GM23248 (cell line): Measurements from ENCODE around the gene HOXC9. TPM values are rescaled to one million over a fixed set of nuclear protein-coding genes. Genes with fewer than 3 reads are reported as not detected.

Source experiments
- DNase-seq: peaks from one replicate; pipeline ENCODE4 v3.0.0-alpha.2; 2015
- H2AFZ ChIP-seq: fragments of 200-600 bp; sonication (generic); 2 replicates; pipeline ENCODE4 v1.6.1; 2016; ENCODE audit warnings: antibody characterized with exemption
- H3F3A ChIP-seq: fragments of 200-600 bp; sonication (generic); 2 replicates; pipeline ENCODE4 v1.6.1; 2016; ENCODE audit warnings: mild to moderate bottlenecking, antibody characterized with exemption, mixed run types; ENCODE audit not compliant: insufficient read depth
- H3K27ac ChIP-seq: fragments of 200-600 bp; sonication (generic); 2 replicates; pipeline ENCODE4 v1.5.1; 2016; ENCODE audit warnings: mild to moderate bottlenecking
- H3K27me3 ChIP-seq: fragments of 200-600 bp; sonication (generic); replicated peaks from 2 replicates; pipeline ENCODE4 v1.6.1; 2016; ENCODE audit warnings: mild to moderate bottlenecking; ENCODE audit not compliant: insufficient read depth
- H3K36me3 ChIP-seq: fragments of 200-600 bp; sonication (generic); 2 replicates; pipeline ENCODE4 v1.6.1; 2016; ENCODE audit warnings: low read depth, mild to moderate bottlenecking
- H3K4me1 ChIP-seq: fragments of 200-600 bp; sonication (generic); 2 replicates; pipeline ENCODE4 v1.6.1; 2016; ENCODE audit warnings: mild to moderate bottlenecking; ENCODE audit not compliant: insufficient read depth
- H3K4me2 ChIP-seq: fragments of 200-600 bp; sonication (generic); one replicate; pipeline ENCODE4 v1.6.1; 2016; ENCODE audit warnings: mild to moderate bottlenecking; ENCODE audit not compliant: unreplicated experiment
- H3K4me3 ChIP-seq: fragments of 200-600 bp; sonication (generic); 2 replicates; pipeline ENCODE4 v1.5.1; 2016; ENCODE audit warnings: mild to moderate bottlenecking
- H3K79me2 ChIP-seq: fragments of 200-600 bp; sonication (generic); 2 replicates; pipeline ENCODE4 v1.6.1; 2016; ENCODE audit warnings: mild to moderate bottlenecking; ENCODE audit not compliant: insufficient read depth
- H3K9ac ChIP-seq: fragments of 200-600 bp; sonication (generic); 2 replicates; pipeline ENCODE4 v1.6.1; 2016; ENCODE audit warnings: mild to moderate bottlenecking
- H3K9me2 ChIP-seq: fragments of 200-600 bp; sonication (generic); 2 replicates; pipeline ENCODE4 v1.6.1; 2016; ENCODE audit warnings: mixed run types, mild to moderate bottlenecking, moderate library complexity; ENCODE audit not compliant: insufficient read depth
- H3K9me3 ChIP-seq: fragments of 200-600 bp; sonication (generic); one replicate; pipeline ENCODE4 v1.6.1; 2017; ENCODE audit warnings: low read depth
- H4K20me1 ChIP-seq: fragments of 200-600 bp; sonication (generic); 2 replicates; pipeline ENCODE4 v1.6.0; 2016; ENCODE audit not compliant: insufficient read depth
- EZH2 ChIP-seq: fragments of 200-600 bp; sonication (generic); IDR thresholded peaks from 2 replicates; pipeline ENCODE4 v1.6.1; 2018; ENCODE audit warnings: antibody characterized with exemption, mild to moderate bottlenecking; ENCODE audit not compliant: insufficient read depth, poor library complexity, severe bottlenecking
- EZH2phosphoT487 ChIP-seq: fragments of 200-600 bp; sonication (generic); IDR thresholded peaks from 2 replicates; pipeline ENCODE4 v1.6.1; 2018; ENCODE audit warnings: antibody characterized with exemption, moderate library complexity, mild to moderate bottlenecking, low read depth; ENCODE audit not compliant: insufficient read depth
- WGBS, 2 experiments: methylation state at CpG; one replicate each; pipeline ENCODE4 v1.1.6; 2015 to 2017; ENCODE audit warnings: low lambda C conversion rate in 2 of 2, low coverage in 1 of 2; ENCODE audit errors: missing lambda C conversion rate in 2 of 2; 5-methylcytosine and 5-hydroxymethylcytosine counted together
- in situ Hi-C: fragments of 300-500 bp; cut with MboI; formaldehyde crosslinking; loops from 2 replicates; pipeline ENCODE4 v1.15.0; 2020
- polyA plus RNA-seq: library from polyadenylated mRNA; unstranded; fragments of >200 nt; fragmentation: Nextera tagmentation; extraction: Ambion mirVana; gene quantifications from 2 replicates; pipeline ENCODE4 v1.2.1, GENCODE V29; 2016
- total RNA-seq: library from RNA; depleted of rRNA; stranded (reverse); fragments of >200 nt; shearing (Covaris generic); gene quantifications from 2 replicates; pipeline ENCODE4 v1.2.3, GENCODE V29; 2014

The HOXC9 gene
- total and polyA plus RNA-seq, 2 experiments from 2014 or later = 2.5 to 5.5 TPM

DNA sequence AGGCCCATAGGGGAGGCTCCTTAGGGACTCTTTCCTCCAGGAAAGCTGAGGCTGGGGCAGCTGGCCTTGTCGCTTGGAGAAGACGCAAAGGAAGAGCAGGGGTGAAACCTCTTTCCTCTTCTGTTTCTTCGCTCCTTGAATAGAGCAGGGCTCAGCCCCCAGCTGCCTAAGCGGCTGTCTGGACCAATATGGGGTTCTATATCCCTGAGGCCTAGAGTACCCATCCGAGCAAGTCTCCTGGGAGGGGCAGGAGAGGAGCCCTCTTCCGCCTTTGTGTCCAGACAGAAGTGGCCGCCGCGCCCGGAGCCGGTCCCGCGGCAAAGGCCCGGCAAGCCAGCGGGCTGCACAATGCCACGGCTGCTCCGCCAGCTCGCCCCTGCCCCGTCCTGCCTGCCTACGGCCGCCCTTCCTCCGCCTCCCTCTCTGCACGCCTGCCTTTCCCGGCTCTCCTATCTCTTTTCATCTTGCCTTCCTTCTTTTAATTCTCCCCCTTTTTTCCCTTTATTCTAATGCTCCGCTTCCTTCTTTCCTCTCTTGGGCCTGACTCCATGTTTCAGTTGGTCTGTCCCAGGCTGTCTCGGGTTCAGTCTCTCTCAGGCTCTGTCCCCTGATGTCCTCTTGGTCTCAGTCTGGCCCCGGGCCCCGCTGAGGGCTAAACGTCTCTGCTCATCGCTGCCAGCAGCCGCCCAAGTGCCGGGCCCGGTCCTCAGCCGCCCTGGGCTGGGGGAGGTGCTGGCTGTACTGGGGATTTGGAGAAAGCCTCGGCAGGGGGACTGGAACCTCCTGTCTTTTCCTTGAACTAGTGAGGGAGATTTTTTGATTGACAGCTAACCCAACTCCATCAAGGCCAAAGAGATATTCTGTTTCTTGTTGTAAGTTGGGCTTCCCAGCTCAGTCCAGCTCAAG, 2.5 kb upstream of the HOXC9 start:
- Histone ChIP-seq H3K4me1 (peaks cover 3% of the 10 kb centered on the region; the same call in 1 of the 2 replicates), H3K36me3 (no peaks in the 10 kb centered on the region), H4K20me1 (no peaks in the 10 kb centered on the region), H3K79me2 (peaks cover 9% of the 10 kb centered on the region; the same call in 1 of the 2 replicates), H3K4me2 (no peak overlapping the region), H2AFZ (no peak overlapping the region), H3K4me3 (no peak overlapping the region), H3F3A (no peaks in the 10 kb centered on the region), H3K27ac (no peak overlapping the region), H3K27me3 (peaks cover 24% of the 10 kb centered on the region), H3K9me2 (no peaks in the 10 kb centered on the region), H3K9ac (no peak overlapping the region), H3K9me3 (no peaks in the 10 kb centered on the region)
- no peak for TF ChIP-seq EZH2
- no peak for TF ChIP-seq EZH2phosphoT487
- 94 to 97% methylated on average over 32 to 35 of the region's 35 CpGs for WGBS, 2 experiments
- no peak for DNase-seq
- in situ Hi-C loops = no loop called here

DNA sequence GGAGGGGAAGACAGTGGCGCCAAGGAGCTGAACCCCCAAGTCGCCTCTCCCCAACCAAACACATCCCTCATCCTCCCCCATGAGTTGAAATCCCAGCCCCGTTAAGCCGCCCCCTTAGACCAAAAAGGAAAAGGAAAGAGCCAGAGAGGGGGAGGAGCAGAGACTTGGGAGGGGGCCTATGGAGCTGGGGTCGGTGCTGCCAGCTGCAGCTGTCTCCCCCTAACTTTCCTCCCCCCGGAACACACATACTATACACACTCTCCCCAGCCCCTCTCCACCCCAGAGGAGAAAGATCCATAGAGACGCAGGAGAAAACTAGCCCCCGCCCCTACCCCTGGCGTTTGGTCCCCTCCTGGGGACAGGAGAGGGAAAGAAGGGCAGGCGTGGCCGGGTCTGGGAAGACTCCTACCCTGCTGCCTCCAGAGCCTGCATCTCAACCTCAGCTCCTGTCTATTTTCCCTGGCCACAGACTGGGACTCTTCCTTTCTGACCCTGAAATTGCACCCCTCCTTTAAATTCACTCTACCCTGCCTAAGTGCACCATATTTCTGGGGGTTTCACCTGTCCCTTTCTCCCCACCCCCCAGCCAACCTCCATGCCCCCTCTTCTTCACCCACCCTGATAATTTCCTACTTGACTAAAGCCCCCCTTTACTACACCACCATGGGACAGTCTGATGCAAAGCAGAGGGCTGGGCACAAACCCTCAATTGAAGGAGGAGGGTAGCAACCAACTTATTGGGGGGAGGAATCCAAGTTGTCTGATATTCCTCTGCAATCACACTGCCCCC, 1.7 kb upstream of the HOXC9 start:
- Histone ChIP-seq H3K79me2 (peaks cover 9% of the 10 kb centered on the region; the same call in 1 of the 2 replicates), H3K4me1 (peaks cover 3% of the 10 kb centered on the region; the same call in 1 of the 2 replicates), H3K9me2 (no peaks in the 10 kb centered on the region), H3K27ac (no peak overlapping the region), H3K9me3 (no peaks in the 10 kb centered on the region), H3F3A (no peaks in the 10 kb centered on the region), H2AFZ (no peak overlapping the region), H3K4me3 (no peak overlapping the region; the same call in 1 of the 2 replicates), H3K36me3 (no peaks in the 10 kb centered on the region), H3K9ac (no peak overlapping the region), H3K27me3 (peaks cover 16% of the 10 kb centered on the region), H4K20me1 (no peaks in the 10 kb centered on the region), H3K4me2 (no peak overlapping the region)
- TF ChIP-seq EZH2 = no peak
- WGBS, 2 experiments = 87 to 89% methylated on average over 7 to 11 of the region's 11 CpGs
- no peak for DNase-seq
- in situ Hi-C loops = no loop called here

DNA sequence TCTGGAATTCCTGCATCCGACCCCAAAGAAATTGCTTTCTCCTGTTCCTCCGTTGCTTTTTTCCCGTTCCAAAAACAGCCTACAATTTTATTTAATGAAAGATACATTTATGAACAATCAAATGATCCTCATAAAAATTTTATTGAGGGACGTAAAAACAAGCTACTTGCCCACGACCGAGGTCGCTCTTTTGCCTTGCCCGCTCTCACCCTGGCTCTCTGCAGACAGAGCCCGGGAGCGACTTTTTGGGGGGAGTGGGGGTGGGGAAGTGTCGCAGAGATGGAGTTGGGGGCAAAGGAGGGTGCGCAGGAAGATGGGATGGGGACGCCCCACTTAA, 1.1 kb upstream of the HOXC9 start:
- H4K20me1 ChIP-seq = no peaks in the 10 kb centered on the region
- in situ Hi-C loops = no loop called here
- H3K4me1 ChIP-seq = peaks cover 3% of the 10 kb centered on the region; the same call in 1 of the 2 replicates
- H3K9me2 ChIP-seq = no peaks in the 10 kb centered on the region
- H3K79me2 ChIP-seq = peaks cover 9% of the 10 kb centered on the region; the same call in 1 of the 2 replicates
- DNase-seq = no peak
- H3K27me3 ChIP-seq = peaks cover 10% of the 10 kb centered on the region
- TF ChIP-seq EZH2phosphoT487 = no peak
- TF ChIP-seq EZH2 = no peak
- WGBS, 2 experiments = 43 to 49% methylated on average over 11 to 13 of the region's 13 CpGs
- H3F3A ChIP-seq = no peaks in the 10 kb centered on the region
- no peaks in the 10 kb centered on the region for H3K9me3 ChIP-seq
- H3K4me2 ChIP-seq = peak overlapping the region; percentile 57
- H2AFZ ChIP-seq = peak overlapping the region; percentile 100; the same call in 1 of the 2 replicates
- no peak overlapping the region for H3K27ac ChIP-seq
- peak overlapping the region; percentile 96 for H3K4me3 ChIP-seq
- peak overlapping the region; percentile 98; the same call in 1 of the 2 replicates for H3K9ac ChIP-seq
- H3K36me3 ChIP-seq = no peaks in the 10 kb centered on the region

DNA sequence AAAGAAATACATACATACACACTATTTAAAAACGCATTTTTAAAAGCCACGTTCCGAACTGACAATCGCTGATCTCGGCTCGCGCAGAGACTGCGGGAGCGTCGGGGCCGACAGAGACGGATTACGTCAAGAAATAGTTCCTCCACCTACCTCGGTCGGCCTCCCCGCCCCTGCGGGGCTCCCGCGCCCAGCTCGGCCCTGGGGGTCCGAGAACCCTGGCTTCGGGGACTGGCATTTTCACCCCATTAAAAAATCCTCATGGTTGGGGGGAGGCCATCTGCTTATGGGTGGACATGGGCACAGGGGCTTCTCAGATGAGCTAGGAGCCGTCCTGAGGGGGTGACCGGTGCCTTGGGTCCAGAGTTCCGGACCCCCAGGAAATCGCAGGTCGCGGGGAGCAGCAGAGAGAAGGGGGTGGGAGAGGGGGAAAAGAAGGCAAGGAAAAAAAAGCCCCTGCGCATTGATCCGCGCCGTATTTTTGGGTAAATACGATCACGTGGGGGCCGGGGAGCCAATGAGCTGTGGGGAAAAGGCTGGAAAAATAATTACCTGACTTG, 324 bp upstream of the HOXC9 start:
- no peaks in the 10 kb centered on the region for H3F3A ChIP-seq
- H3K9me2 ChIP-seq = no peaks in the 10 kb centered on the region
- peaks cover 5% of the 10 kb centered on the region for H3K27me3 ChIP-seq
- no peak for TF ChIP-seq EZH2phosphoT487
- peaks cover 3% of the 10 kb centered on the region; the same call in 1 of the 2 replicates for H3K4me1 ChIP-seq
- in situ Hi-C loops = no loop called here
- peak overlapping the region; percentile 96 for H3K4me3 ChIP-seq
- 1 to 2% methylated on average over 32 to 35 of the region's 35 CpGs for WGBS, 2 experiments
- H3K36me3 ChIP-seq = no peaks in the 10 kb centered on the region
- peak; percentile 93 for DNase-seq
- no peaks in the 10 kb centered on the region for H3K9me3 ChIP-seq
- H3K9ac ChIP-seq = peak overlapping the region; percentile 98
- peak overlapping the region; percentile 100 for H2AFZ ChIP-seq
- peak overlapping the region; percentile 58 for H3K27ac ChIP-seq
- no peaks in the 10 kb centered on the region for H4K20me1 ChIP-seq
- peaks cover 9% of the 10 kb centered on the region; the same call in 1 of the 2 replicates for H3K79me2 ChIP-seq
- H3K4me2 ChIP-seq = peak overlapping the region; percentile 98
